Astrocyte (in vitro differentiated cells and primary cell): ENCODE results near the gene DGKH.

Experiments
- CTCF ChIP-seq: IDR thresholded peaks from 2 replicates; pipeline ENCODE4 v1.5.1; 2011; ENCODE audit warnings: low read depth, mild to moderate bottlenecking, inconsistent platforms, low read length, moderate library complexity; ENCODE audit not compliant: insufficient read depth
- EZH2 ChIP-seq: IDR thresholded peaks from 2 replicates; pipeline ENCODE4 v1.6.1; 2012; ENCODE audit warnings: mild to moderate bottlenecking, low read length, inconsistent platforms; ENCODE audit not compliant: insufficient read depth

DNA sequence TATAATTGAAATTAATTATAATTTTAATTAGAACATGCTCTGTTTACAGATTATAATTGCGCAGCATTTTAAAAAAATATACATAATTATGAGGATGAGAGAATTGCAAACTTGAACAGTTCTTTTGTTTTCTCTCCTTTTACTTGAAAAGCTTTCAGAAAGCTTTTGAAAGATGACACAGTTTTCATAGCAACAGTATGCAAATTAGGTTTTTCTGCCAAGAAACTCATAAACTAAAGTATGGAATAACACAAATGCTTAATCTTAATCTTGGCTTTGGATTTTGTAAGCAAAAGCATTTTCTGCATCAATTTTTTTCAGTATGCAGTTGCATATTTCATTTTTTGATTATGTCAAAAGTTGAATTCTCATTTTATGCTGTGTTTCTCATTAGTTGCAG is 190.7 kb downstream of the DGKH start:
- no peak for TF ChIP-seq CTCF
- TF ChIP-seq EZH2 = no peak
